IMR-90 (cell line): ENCODE measurements around the gene TRAPPC14.

ENCODE experiments used
- BHLHE40 ChIP-seq: fragments of 150-350 bp; IDR thresholded peaks from 2 replicates; pipeline ENCODE4 v1.6.1; 2016; ENCODE audit warnings: mild to moderate bottlenecking, low read depth, low read length
- CEBPB ChIP-seq: IDR thresholded peaks from 2 replicates; pipeline ENCODE4 v1.6.1; 2012; ENCODE audit warnings: low read depth, low read length, improper control_type of control experiment
- CHD1 ChIP-seq: IDR thresholded peaks from 2 replicates; pipeline ENCODE4 v1.6.1; 2012; ENCODE audit warnings: low read depth, low read length, improper control_type of control experiment
- CTCF ChIP-seq: conservative IDR thresholded peaks from 2 replicates; pipeline ENCODE4 v1.5.1; 2012; ENCODE audit warnings: mild to moderate bottlenecking, low read depth, low read length, improper control_type of control experiment
- MAFK ChIP-seq: IDR thresholded peaks from 2 replicates; pipeline ENCODE4 v1.6.1; 2012; ENCODE audit warnings: low read depth, low read length, improper control_type of control experiment
- MAZ ChIP-seq: IDR thresholded peaks from 2 replicates; pipeline ENCODE4 v1.6.1; 2012; ENCODE audit warnings: low read depth, mild to moderate bottlenecking, low read length, improper control_type of control experiment, moderate library complexity, borderline replicate concordance
- MXI1 ChIP-seq: IDR thresholded peaks from 2 replicates; pipeline ENCODE4 v1.6.1; 2012; ENCODE audit warnings: low read depth, mild to moderate bottlenecking, low read length, moderate library complexity, borderline replicate concordance
- POLR2A ChIP-seq: IDR thresholded peaks from 2 replicates; pipeline ENCODE4 v1.6.1; 2012; ENCODE audit warnings: mild to moderate bottlenecking, low read depth, low read length
- RAD21 ChIP-seq: IDR thresholded peaks from 2 replicates; pipeline ENCODE4 v1.6.1; 2012; ENCODE audit warnings: low read length, improper control_type of control experiment
- RFX5 ChIP-seq: IDR thresholded peaks from 2 replicates; pipeline ENCODE4 v1.8.0; 2012; ENCODE audit warnings: low read depth, mild to moderate bottlenecking, low read length, moderate library complexity
- SMC3 ChIP-seq: fragments of 150-350 bp; IDR thresholded peaks from 2 replicates; pipeline ENCODE4 v1.6.1; 2016; ENCODE audit warnings: low read depth, mild to moderate bottlenecking, antibody characterized with exemption, low read length, moderate library complexity
- USF2 ChIP-seq: fragments of 150-350 bp; IDR thresholded peaks from 2 replicates; pipeline ENCODE4 v1.6.1; 2017; ENCODE audit warnings: mild to moderate bottlenecking, antibody characterized with exemption, low read length, low read depth

DNA sequence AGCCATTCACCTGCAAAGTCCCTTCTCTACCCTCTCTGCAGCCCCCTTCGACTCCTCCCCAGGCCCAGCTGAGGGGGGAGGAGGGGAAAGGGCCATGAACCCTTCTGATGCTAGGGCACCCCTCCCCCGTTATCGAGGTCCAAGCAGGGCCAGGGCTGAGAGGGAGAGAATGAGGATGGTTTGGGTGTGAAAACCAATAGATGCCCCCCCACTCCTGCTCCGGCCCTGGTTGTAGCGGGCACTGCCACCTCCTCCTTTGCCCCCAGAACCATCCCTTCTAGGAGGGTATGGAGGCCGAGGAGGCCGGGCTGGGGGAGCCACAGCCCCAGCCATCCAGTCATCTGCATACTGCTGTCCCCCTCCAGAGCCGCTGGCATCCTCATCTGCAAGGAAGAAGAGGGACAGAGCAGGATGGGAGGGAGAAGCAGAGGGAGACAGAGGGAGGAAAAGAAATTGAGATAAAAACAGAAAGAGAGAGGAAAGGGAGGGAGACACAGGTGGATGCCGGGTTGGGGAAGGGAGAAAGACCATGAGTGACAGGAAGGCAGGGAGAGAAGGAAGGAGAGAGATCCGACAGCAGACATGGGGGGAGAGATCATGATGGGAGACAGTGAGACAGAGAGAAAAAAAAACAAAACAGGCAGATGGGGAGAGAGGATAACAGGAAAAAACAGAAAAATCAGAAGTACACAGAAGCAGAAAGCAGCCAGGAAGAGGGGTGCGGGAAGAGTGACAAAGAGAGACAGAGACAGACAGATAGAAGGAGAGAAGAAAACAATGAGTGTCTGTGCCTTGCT is 11.8 kb upstream of the TRAPPC14 start:
- no peak for TF ChIP-seq CTCF
- TF ChIP-seq MAZ = no peak
- no peak for TF ChIP-seq SMC3
- TF ChIP-seq MXI1 = no peak
- no peak for TF ChIP-seq POLR2A
- no peak for TF ChIP-seq MAFK
- TF ChIP-seq RFX5 = no peak
- no peak for TF ChIP-seq USF2
- TF ChIP-seq CEBPB = no peak
- no peak for TF ChIP-seq RAD21
- TF ChIP-seq BHLHE40 = no peak
- TF ChIP-seq CHD1 = no peak
